Fibroblast of mammary gland (primary cell): ENCODE measurements around the gene CELSR3.

Experiments
- DNase-seq: peaks from one replicate; pipeline ENCODE4 v3.0.0-alpha.2; 2010; ENCODE audit warnings: low read depth
- H3K4me3 ChIP-seq: 2 replicates; pipeline ENCODE4 v1.5.1; 2011; ENCODE audit warnings: low read depth, mild to moderate bottlenecking, low read length, moderate library complexity; ENCODE audit not compliant: control insufficient read depth
- TF ChIP-seq, protein P1 (sequence below): conservative IDR thresholded peaks from 2 replicates; pipeline ENCODE4 v1.5.1; 2011; ENCODE audit warnings: low read depth, low read length, inconsistent platforms; ENCODE audit not compliant: control insufficient read depth, insufficient read depth

CELSR3 gene

DNA sequence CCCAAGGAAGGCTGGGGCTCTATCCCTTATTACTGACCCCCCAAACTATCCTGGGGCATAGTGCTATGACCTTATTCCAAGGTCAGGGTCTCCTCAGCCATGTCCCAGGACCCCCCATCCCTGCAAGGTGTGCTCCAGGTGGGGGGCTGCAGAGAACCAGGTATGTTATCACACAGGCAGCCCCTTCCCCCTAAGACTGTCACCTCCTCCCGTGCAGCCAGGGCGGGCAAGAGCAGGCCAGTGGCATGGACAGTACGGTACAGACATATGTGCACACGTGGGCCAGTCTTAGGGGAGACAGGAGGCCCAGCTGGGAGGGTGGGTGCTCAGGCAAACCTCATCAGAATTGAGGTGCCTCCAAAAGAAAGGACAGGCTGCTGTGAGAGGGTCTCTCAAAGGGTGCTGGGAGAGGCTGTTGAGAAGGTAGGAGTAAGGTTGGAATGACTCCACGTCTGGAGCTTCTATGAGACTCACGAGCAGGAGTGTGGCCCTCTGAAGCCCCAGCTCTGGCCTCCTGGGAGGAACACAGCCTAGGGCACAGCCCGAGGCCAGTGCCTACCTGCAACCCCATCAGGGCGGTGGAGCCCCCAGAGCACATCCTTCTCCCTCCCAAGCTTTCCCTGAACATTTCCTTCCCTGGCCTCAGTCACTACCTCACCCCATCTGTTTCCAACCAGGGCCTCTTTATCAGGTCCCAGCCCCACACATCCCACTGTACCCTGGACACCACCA, 65.8 kb downstream of the CELSR3 start:
- H3K4me3 ChIP-seq: no peak overlapping the region
- TF ChIP-seq, protein P1, sequence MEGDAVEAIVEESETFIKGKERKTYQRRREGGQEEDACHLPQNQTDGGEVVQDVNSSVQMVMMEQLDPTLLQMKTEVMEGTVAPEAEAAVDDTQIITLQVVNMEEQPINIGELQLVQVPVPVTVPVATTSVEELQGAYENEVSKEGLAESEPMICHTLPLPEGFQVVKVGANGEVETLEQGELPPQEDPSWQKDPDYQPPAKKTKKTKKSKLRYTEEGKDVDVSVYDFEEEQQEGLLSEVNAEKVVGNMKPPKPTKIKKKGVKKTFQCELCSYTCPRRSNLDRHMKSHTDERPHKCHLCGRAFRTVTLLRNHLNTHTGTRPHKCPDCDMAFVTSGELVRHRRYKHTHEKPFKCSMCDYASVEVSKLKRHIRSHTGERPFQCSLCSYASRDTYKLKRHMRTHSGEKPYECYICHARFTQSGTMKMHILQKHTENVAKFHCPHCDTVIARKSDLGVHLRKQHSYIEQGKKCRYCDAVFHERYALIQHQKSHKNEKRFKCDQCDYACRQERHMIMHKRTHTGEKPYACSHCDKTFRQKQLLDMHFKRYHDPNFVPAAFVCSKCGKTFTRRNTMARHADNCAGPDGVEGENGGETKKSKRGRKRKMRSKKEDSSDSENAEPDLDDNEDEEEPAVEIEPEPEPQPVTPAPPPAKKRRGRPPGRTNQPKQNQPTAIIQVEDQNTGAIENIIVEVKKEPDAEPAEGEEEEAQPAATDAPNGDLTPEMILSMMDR: no peak
- DNase-seq: no peak

DNA sequence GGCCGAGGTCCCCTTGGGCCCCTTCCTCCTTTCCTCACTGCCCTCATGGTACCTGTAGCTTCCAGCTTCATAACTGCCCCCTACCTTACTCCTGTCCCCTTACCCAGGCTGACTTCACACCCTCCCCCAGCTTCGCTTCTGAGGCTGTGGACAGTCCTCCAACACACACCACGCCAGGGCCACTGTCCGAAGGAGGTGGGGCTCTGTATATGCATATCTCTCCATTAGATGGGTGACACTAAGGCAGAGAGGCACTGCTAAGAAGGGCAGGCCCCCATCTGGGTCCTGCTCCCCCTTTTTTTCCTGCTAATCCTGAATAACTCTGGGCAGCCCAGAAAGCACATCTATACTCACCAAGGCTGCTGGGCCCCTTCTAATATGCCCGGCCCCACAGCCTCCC, 66.5 kb downstream of the CELSR3 start:
- no peak overlapping the region for H3K4me3 ChIP-seq
- DNase-seq: no peak

DNA sequence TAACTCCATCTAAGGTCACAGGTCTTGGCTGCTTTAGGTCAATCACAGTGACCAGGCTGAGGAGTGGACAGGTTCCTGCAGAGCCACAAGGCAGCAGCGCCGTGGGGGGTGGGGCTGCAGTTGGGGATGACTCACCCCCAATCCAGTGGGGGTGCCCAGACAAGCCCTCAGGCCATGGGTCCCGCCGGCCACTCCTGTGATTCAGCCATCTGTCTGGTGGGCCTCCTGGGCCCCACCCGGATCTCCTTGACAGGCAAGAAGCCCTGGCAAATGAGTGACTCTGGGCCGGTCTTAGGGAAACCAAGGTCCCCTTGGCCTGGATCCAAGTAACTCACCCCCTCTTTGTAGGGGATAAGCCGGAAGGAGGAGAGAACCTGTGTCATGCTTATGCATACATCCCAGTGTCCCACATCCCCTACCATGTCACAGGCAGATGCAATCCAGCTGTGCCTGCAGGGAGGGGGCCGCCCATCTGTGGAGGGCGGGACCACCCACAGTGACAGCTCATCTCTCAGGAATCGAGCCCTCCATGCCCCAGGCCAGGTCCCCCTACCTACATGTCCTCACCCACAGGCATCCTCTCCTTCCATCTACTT, 67.1 kb downstream of the CELSR3 start:
- peak; percentile 90 for DNase-seq
- H3K4me3 ChIP-seq: peak overlapping the region; percentile 47
- TF ChIP-seq, protein P1: no peak

More for the DNA sequence above, 66.5 kb downstream of the CELSR3 start:
- TF ChIP-seq, protein P1: no peak

DNA sequence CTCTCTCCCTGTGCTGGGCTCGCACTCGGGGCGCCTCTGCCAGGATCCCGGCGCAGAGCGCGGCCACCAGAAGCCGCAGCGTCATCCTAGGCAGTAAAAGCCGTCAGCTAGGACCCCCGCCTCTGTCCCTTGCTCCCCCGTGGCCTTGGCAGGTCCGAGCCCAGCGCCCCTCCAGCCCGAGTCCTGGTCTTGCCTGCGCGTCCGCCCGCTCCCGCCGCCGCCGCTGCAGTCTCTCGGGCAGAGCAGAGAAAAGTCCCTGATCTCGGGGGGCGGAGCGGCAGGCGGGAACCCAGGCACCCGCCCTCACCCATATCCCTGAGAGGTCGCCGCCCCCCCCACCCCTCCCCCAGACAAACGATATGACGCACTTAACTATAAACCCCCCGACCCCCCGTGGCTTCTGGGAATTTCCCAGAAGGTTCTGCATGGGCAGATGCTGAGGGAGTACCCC, 67.6 kb downstream of the CELSR3 start, which contains the start of gene COL7A1:
Gene COL7A1, minus strand, starts transcription at position 255 of the 451 bp plus-strand sequence. Its CDS starts 170 bp downstream, at position 85.
- peak within 1 kb of the TSS; percentile 47 for H3K4me3 ChIP-seq
- TF ChIP-seq, protein P1: no peak

DNA sequence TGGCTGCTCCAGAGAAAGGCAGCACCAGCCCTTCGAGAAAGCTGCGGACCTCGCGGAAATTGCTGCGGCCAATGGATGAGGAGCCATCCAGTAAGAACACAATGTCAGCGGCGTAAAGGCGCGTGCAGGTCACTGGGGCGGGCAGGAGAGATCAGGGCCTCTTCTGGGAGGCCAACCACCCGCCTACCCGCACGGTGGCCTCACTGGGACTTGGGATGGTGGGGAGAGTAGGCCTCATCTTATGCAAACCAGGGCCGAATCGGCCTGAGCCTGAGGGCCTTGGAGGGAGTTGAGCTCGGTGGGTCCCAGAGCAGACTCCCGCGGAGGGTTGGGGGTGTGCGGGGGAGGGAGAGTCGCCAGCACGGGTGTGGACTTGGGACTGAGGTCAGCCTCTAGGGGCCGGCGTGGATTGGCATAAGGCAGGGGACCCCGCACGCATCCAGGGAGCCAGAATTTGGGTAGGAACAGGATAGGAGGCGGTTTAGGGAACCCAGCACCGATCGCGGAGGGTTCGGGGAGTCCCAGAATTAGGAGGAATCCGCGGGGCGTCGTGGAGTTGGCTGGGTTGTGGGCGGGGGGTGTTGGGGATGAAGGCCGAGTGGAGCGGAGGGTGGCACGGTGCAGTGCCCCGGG, 68.2 kb downstream of the CELSR3 start:
- DNase-seq: peak; percentile 20
- H3K4me3 ChIP-seq: peak overlapping the region; percentile 47
- TF ChIP-seq, protein P1: no peak

More for the DNA sequence above, 67.6 kb downstream of the CELSR3 start, which contains the start of gene COL7A1:
- DNase-seq: no peak

DNA sequence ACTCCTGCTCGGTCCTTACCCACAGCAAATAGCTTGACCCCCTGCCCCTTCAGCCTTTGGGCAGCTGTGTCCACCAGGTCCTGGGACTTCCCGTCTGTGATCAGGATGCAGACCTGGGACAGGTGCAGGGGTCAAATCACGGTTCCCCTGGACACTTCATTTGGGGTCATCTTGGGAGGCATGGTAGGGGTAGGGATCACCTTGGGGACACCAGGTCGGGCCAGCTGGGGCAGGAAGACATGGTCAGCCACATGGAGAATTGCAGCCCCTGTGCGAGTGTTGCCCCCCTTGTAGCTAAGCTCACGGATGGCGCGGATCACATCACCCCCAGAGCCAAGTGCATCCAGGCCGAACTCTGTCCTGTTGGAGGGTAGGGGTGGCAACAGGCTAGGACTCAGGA, 69.3 kb downstream of the CELSR3 start:
- DNase-seq: no peak
- no peak overlapping the region for H3K4me3 ChIP-seq
- TF ChIP-seq, protein P1: no peak
